DMS 273 (cell line): ENCODE results near the gene TFCP2L1.
A peak's percentile ranks its signal among the peaks of the same experiment; 100 is the strongest.
"Not testable (repeated sequence)": the region's sequence is repeated elsewhere in the genome, so short reads cannot be mapped to it uniquely, and the experiment has no call there.

Experiments
- DNase-seq: peaks from one replicate; lab custom pipeline; 2025; ENCODE audit not compliant: unreplicated experiment; lab: John Stamatoyannopoulos, UW

Gene TFCP2L1, protein sequence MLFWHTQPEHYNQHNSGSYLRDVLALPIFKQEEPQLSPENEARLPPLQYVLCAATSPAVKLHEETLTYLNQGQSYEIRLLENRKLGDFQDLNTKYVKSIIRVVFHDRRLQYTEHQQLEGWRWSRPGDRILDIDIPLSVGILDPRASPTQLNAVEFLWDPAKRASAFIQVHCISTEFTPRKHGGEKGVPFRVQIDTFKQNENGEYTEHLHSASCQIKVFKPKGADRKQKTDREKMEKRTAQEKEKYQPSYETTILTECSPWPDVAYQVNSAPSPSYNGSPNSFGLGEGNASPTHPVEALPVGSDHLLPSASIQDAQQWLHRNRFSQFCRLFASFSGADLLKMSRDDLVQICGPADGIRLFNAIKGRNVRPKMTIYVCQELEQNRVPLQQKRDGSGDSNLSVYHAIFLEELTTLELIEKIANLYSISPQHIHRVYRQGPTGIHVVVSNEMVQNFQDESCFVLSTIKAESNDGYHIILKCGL

GRCh38 chr2:121284463-121285449 lies at the start of gene TFCP2L1:
TSS of gene TFCP2L1 (minus strand) at chr2:121285202. CDS start at chr2:121285109, 93 bp downstream.
- DNase-seq = peak; percentile 87

GRCh38 chr2:121333834-121334558 lies 49.0 kb upstream of the TFCP2L1 start:
- no peak for DNase-seq

GRCh38 chr2:121333231-121333630 lies 48.2 kb upstream of the TFCP2L1 start:
- no peak for DNase-seq

DNA sequence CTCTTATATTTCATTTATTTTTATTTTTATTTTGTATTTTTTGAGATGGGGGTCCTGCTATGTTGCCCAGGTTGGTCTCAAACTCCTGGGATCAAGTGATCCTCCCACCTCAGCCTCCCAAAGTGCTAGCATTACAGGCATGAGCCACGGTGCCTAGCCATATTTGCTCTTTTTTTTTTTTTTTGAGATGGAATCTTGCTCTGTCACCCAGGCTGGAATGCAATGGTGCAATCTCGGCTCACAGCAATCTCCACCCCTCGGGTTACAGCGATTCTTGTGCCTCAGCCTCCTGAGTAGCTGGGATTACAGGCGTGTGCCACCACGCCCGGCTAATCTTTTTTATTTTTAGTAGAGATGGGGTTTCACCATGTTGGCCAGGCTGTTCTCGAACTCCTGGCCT lies 46.3 kb upstream of the TFCP2L1 start:
- DNase-seq = not testable (repeated sequence)

GRCh38 chr2:121330921-121331320 lies 45.9 kb upstream of the TFCP2L1 start:
- DNase-seq = no peak

DNA sequence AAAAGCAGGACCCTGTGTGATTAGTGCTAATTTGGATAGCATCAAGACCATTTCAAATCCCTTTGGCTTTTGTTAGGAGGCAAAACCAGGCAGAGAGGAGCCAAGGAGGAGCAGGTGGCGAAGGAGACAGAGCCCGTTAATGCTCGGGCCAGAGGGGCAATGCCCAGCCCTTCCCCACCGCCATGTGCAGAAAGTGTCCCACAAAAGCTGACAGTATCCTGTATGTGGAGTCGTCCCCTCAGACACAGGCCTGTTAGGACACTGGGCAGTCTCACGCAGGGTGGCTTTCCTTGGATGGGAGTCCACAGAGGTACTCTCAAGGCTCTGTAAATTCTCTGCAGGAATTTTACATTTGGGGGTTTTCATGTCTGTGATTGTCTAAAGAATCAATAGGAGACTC lies 44.8 kb upstream of the TFCP2L1 start:
- no peak for DNase-seq

- DNase-seq = no peak
Measured at GRCh38 chr2:121326628-121327027, 41.6 kb upstream of the TFCP2L1 start.

DNA sequence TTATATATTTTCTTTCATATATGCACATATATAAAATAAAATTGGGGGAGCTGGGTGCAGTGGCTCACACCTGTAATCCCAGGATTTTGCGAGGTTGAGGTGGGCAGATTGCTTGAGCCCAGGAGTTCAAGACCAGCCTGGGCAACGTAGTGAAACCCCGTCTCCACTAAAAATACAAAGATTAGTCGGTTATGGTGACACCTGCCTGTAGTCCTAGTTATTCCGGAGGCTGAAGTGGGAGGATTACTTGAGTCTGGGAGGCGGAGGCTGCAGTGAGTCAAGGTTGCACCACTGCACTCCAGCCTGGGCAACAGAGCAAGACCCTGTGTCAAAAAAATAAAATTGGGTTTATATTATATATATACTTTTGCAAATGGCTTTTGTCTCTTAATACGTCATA lies 39.6 kb upstream of the TFCP2L1 start:
- no peak for DNase-seq

- no peak for DNase-seq
Measured at GRCh38 chr2:121321476-121321875, 36.5 kb upstream of the TFCP2L1 start.

DNA sequence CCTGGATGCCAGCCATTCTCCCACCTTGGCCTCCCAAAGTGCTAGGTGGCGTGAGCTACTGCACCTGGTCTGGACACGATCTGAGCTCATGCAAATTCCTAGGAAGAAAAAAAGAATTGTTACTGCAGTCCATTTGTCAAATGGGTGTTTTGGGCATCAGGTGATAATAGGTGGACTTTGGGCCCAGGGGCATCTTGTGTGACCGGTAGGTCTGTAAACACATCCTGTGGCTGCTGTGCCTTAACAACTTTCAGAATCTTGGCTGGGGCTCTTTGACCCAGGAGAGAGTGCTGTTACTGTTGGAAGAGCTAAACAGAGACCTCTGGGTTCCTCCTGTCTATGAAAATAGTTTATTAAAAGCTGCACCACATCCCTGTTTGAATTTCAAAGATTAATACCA lies 34.9 kb upstream of the TFCP2L1 start:
- DNase-seq = no peak

DNA sequence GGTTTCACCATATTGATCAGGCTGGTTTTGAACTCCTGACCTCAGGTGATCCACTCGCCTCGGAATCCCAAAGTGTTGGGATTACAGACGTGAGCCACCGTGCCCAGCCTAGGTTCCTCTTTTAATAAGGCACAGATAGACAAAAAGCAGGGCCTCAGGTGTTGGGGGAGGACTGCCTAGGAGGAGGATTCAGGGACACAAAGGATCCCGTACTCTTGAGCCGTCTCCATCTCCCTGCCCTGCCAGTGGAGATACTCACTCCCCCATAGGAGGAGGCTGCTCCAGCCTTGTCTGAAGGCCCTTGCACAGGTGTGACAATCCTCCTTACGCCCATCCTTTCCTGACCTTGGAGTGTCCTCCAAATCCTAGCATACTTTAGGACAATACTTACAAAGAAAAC lies 32.0 kb upstream of the TFCP2L1 start:
- DNase-seq = no peak

- not testable (repeated sequence) for DNase-seq
Measured at GRCh38 chr2:121313701-121314100, 28.7 kb upstream of the TFCP2L1 start.

GRCh38 chr2:121309801-121310200 lies 24.8 kb upstream of the TFCP2L1 start:
- no peak for DNase-seq

DNA sequence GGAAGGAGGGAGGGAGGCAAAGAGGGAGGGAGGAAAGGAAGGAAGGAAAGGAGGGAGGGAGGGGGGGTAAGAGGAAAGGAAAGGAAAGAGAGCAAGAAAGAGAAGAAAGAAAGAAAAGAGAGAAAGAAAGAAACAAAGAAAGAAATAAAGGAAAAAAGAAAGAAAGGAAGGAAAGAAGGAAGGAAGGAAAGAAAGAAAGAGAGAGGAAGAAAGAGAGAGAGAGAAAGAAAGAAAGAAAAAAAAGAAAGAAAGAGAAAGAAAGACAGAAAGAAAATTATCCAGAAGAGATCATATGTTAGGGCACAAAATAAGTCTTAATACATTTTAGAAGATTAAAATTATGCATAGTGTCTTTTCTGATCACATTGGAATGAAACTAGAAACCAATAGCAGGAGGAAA lies 24.3 kb upstream of the TFCP2L1 start:
- no peak for DNase-seq

GRCh38 chr2:121307048-121307447 lies 22.0 kb upstream of the TFCP2L1 start:
- no peak for DNase-seq

DNA sequence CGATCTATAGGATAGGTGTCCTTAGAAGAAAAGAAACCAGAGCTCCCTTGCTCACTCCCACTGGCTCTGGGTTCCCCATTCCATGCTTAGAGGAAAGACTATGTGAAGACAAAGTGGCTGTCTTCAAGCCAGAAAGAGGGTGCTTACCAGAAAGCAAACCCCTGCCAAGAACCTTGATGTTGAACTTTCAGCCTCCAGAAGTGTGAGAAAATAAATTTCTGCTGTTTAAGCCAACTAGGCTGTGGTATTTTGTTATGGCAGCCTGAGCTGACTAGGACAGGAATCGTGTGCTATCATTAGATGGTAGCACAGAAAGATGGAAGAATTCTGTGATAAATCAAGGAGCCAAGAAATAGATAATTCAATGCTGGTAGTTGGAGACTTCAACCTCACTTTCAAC lies 19.9 kb upstream of the TFCP2L1 start:
- DNase-seq = no peak

DNA sequence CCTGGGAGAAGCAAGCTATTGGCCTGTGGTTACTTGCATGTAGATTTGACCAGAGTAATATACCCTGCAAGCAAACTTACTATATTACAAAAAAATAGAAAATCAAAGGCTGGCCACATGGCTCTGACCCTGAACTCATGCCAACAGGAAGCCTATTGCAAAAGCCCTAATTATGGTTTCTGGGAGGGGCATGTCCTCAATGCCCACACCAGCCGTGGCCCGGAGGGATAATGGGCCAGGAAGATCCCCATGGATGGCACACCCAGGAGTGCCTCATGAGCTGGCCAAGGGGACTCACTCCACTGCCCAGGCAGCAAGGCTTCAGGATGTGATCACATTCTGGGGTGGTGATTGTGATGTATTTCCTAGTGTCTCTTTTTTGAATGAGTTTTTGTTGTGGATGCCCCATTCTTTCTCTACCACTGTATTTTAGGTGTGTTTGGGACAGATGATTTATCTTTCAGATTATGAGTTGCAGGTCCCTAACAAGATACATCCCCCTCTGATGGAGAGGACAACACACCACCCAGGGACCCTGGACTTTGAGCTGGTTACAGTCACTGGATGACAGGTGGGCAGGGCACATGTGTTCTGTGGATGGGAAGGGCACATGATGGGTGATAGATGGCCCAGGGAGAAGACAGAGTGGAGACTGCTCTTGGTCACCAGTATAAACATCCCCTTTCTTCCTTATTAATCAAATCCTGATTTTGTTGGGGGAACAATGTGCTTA lies 18.7 kb upstream of the TFCP2L1 start:
- DNase-seq = no peak

GRCh38 chr2:121301190-121301589 lies 16.2 kb upstream of the TFCP2L1 start:
- not testable (repeated sequence) for DNase-seq

DNA sequence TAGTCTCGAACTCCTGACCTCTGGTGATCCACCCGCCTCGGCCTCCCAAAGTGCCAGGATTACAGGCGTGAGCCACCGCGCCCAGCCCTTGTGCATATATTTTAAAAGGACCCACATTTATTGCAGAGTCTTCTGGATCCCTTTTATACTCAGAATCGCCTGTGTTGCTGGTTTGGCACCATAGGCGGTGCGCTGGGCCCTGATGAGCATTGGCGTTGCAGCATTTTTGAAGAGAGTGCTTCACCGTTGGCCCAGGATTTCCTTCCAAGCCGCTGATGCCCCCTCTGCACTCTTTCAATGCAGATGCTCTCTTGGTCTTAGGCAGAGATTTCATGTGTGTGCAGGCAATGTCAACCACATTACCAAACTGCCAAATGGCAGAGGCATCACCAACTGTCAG lies 13.5 kb upstream of the TFCP2L1 start:
- no peak for DNase-seq

DNA sequence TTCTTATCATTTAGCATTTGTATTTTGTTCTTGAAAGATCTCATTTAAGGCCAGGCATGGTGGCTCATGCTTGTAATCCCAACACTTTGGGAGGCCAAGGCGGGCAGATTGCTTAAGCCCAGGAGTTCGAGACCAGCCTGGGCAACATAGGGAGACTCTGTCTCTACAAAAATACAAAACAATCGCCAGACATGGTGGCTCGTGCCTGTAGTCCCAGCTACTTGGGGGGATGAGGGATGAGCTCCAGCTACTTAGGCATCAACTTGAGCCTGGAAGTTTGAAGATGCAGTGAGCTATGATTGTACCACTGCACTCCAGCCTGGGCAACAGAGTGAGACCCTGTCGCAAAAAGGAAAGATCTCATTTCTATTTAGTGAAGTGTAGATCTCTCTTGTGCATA lies 12.9 kb upstream of the TFCP2L1 start:
- DNase-seq = not testable (repeated sequence)
